Glutamatergic neuron (in vitro differentiated cells): Measurements from ENCODE around the gene DDI2. TPM values are rescaled to one million over a fixed set of nuclear protein-coding genes. Genes with fewer than 3 reads are reported as not detected.

Experiments used
- DNase-seq: peaks from one replicate; pipeline ENCODE4 v3.0.0; 2022
- H3K27ac Mint-ChIP-seq: one replicate; pipeline ENCODE4 v1.8.0; 2020; ENCODE audit warnings: mild to moderate bottlenecking, mixed read lengths, inconsistent platforms; ENCODE audit not compliant: unreplicated experiment
- H3K27me3 Mint-ChIP-seq: one replicate; pipeline ENCODE4 v1.8.0; 2020; ENCODE audit warnings: mild to moderate bottlenecking, moderate library complexity, mixed read lengths, inconsistent platforms; ENCODE audit not compliant: unreplicated experiment
- H3K36me3 Mint-ChIP-seq: one replicate; pipeline ENCODE4 v1.8.0; 2020; ENCODE audit warnings: mild to moderate bottlenecking, mixed read lengths, inconsistent platforms; ENCODE audit not compliant: unreplicated experiment
- H3K4me1 Mint-ChIP-seq: one replicate; pipeline ENCODE4 v1.8.0; 2020; ENCODE audit warnings: mild to moderate bottlenecking, low read depth, mixed read lengths, inconsistent platforms; ENCODE audit not compliant: unreplicated experiment
- H3K4me3 Mint-ChIP-seq: one replicate; pipeline ENCODE4 v1.8.0; 2020; ENCODE audit warnings: mild to moderate bottlenecking, mixed read lengths, inconsistent platforms; ENCODE audit not compliant: unreplicated experiment
- H3K9me3 Mint-ChIP-seq: one replicate; pipeline ENCODE4 v1.8.0; 2020; ENCODE audit warnings: mild to moderate bottlenecking, moderate library complexity, mixed read lengths, inconsistent platforms; ENCODE audit not compliant: unreplicated experiment
- CTCF ChIP-seq: fragments of 200-600 bp; sonication (generic); IDR thresholded peaks from one replicate; pipeline ENCODE4 v1.5.0; 2021; ENCODE audit not compliant: partially characterized antibody, unreplicated experiment
- total RNA-seq: library from RNA; stranded (reverse); fragmentation: NEBNext Ultra II Directional; extraction: Animal tissue kit (Norgen Biotek cat#: 25700); gene quantifications from one replicate; pipeline ENCODE4 v1.2.1, GENCODE V29; 2021; ENCODE audit not compliant: unreplicated experiment

The DDI2 gene
- total RNA-seq, 1 donor from 2014 or later: 29.6 TPM

GRCh38 chr1:15573477-15573876 lies 43.8 kb upstream of the DDI2 start:
- Mint-ChIP-seq H3K27me3 (no peaks in the 10 kb centered on the region), H3K9me3 (peaks cover 1% of the 10 kb centered on the region), H3K36me3 (no peaks in the 10 kb centered on the region), H3K4me1 (peaks cover 5% of the 10 kb centered on the region), H3K27ac (no peak overlapping the region), H3K4me3 (no peak overlapping the region)
- no peak for TF ChIP-seq CTCF
- DNase-seq: no peak

GRCh38 chr1:15574741-15575140 lies 42.5 kb upstream of the DDI2 start:
- H3K9me3 Mint-ChIP-seq: peaks cover 1% of the 10 kb centered on the region
- DNase-seq: no peak
- peaks cover 5% of the 10 kb centered on the region for H3K4me1 Mint-ChIP-seq
- no peaks in the 10 kb centered on the region for H3K27me3 Mint-ChIP-seq
- TF ChIP-seq CTCF: no peak
- H3K4me3 Mint-ChIP-seq: no peak overlapping the region
- no peak overlapping the region for H3K27ac Mint-ChIP-seq
- H3K36me3 Mint-ChIP-seq: no peaks in the 10 kb centered on the region

- TF ChIP-seq CTCF: no peak
- Mint-ChIP-seq H3K9me3 (peaks cover 1% of the 10 kb centered on the region), H3K4me1 (peaks cover 5% of the 10 kb centered on the region), H3K27ac (no peak overlapping the region), H3K4me3 (no peak overlapping the region), H3K36me3 (no peaks in the 10 kb centered on the region), H3K27me3 (no peaks in the 10 kb centered on the region)
- DNase-seq: no peak
These were observed 41.6 kb upstream of the DDI2 start for GRCh38 chr1:15575549-15576150.

GRCh38 chr1:15577691-15578090 lies 39.6 kb upstream of the DDI2 start:
- Mint-ChIP-seq H3K4me1 (no peaks in the 10 kb centered on the region), H3K27me3 (no peaks in the 10 kb centered on the region), H3K9me3 (no peaks in the 10 kb centered on the region), H3K4me3 (no peak overlapping the region), H3K36me3 (no peaks in the 10 kb centered on the region), H3K27ac (no peak overlapping the region)
- no peak for DNase-seq
- no peak for TF ChIP-seq CTCF

GRCh38 chr1:15578921-15579682 lies 38.2 kb upstream of the DDI2 start:
- DNase-seq: no peak
- no peak overlapping the region for H3K4me3 Mint-ChIP-seq
- H3K27me3 Mint-ChIP-seq: peaks cover 2% of the 10 kb centered on the region
- peaks cover 3% of the 10 kb centered on the region for H3K9me3 Mint-ChIP-seq
- H3K27ac Mint-ChIP-seq: no peak overlapping the region
- TF ChIP-seq CTCF: no peak
- H3K36me3 Mint-ChIP-seq: no peaks in the 10 kb centered on the region
- no peaks in the 10 kb centered on the region for H3K4me1 Mint-ChIP-seq
